C4-2B (cell line): ENCODE measurements around the gene KLHL10.

ENCODE experiments used
- H3K27ac ChIP-seq: fragments of 450-650 bp; 2 replicates; pipeline ENCODE4 v1.5.1; 2017
- CTCF ChIP-seq: fragments of 450-650 bp; conservative IDR thresholded peaks from 2 replicates; pipeline ENCODE4 v1.5.1; 2017; ENCODE audit warnings: mild to moderate bottlenecking
- ZFX ChIP-seq: fragments of 450-650 bp; IDR thresholded peaks from 2 replicates; pipeline ENCODE4 v1.6.1; 2017

KLHL10 gene

GRCh38 chr17:41888332-41888965 is 50.8 kb downstream of the KLHL10 start:
- TF ChIP-seq ZFX = no peak
- TF ChIP-seq CTCF = no peak
- no peak overlapping the region for H3K27ac ChIP-seq

DNA sequence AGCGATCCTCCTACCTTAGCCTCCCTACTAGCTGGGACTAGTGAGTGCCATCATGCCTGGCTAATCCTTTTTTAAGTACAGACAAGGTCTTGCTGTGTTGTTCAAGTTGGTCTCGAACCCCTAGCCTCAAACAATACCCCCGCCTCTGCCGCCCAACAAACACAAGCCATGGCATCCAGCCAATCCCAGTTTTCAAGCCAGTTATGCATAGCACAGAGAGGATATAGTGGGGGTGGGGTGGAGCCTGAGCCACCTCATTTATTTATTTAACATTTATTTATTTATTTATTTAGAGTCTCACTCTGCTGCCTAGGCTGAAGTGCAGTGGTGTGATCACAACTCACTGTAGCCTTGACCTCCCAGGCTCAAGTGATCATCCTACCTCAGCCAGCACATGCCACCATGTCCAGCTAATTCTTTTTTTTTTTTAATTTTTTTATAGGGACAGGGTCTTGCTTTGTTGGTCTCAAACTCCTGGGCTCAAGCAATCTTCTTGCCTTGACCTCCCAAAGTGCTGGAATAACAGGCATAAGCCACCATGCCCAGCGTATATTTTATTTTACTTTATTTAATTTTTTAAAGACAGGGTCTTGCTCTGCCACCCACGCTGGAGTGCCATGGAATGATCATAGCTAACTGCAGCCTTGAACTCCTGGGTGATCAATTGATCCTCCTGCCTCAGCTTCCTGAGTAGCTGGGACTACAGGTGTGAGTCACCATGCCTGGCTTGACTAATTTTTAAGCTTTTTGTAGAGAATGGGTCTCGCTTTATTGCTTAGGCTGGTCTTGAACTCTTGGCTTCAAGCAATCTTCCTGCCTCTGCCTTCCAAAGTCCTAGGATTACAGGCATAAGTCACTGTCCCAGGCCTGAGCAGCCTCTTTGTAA is 53.8 kb downstream of the KLHL10 start:
- H3K27ac ChIP-seq = no peak overlapping the region
- no peak for TF ChIP-seq CTCF
- no peak for TF ChIP-seq ZFX

DNA sequence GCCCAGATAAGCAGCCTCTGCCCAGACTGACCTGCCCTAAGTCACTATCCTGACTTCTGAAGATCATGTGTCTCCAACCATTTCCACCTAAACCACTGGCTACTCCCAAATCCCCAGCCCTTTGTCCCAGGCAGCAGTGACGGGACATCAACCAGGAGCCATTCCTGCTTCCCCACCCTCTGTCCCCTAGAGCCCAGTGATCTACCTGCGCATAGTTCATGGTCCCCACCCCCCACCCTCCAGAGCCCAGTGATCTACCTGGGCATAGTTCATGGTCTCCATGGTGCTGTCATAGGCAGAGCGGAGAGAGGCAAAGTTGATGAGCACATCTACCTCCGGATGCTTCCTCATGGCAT is 54.4 kb downstream of the KLHL10 start:
- TF ChIP-seq CTCF (no peak), ZFX (no peak)
- no peak overlapping the region for H3K27ac ChIP-seq

DNA sequence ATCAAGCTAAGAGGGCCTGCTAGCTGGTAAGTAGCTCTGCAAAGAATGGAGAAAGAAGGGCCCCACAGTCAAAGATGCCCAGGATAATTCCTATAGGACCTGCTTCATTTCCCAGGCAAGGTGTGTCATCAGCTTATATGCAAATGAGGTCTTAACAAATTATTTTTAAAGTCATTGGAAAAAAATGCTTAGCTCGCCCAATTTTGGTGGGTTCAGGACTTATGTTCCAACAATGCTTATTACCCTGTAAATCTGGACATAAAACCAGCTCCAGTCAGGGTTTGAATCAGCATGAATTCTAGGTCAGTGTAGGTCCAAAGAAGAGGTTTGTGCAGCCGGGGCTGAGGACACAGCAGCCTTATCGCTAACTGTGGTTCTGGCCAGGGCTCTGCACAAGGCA is 55.8 kb downstream of the KLHL10 start:
- H3K27ac ChIP-seq = no peak overlapping the region
- TF ChIP-seq CTCF (no peak), ZFX (no peak)

DNA sequence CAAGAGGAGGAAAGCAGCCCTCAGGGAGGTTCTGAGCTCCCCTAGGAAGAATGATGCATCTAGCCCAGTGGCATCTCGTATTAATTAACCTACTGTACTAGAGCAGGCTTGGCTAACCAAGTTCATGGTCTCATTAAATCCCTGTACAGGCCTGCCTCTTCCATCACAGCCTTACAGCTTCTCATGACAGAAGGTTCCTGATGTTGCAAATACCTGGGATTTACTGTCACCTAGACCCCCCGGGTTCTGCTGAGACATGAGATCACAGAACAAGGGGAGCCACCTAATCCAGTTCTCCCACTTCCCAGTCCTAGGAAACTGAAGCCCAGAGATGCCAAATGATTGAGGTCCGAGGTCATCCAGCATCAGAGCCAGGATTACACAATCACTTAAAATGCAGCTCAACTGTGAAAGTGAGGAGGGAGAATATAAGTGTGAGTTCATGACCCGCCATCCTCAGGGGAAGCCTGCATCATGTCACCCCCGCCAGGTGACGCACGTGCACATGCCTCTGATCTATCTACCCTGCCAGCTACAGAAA is 57.2 kb downstream of the KLHL10 start:
- TF ChIP-seq ZFX = no peak
- TF ChIP-seq CTCF = no peak
- H3K27ac ChIP-seq = no peak overlapping the region

DNA sequence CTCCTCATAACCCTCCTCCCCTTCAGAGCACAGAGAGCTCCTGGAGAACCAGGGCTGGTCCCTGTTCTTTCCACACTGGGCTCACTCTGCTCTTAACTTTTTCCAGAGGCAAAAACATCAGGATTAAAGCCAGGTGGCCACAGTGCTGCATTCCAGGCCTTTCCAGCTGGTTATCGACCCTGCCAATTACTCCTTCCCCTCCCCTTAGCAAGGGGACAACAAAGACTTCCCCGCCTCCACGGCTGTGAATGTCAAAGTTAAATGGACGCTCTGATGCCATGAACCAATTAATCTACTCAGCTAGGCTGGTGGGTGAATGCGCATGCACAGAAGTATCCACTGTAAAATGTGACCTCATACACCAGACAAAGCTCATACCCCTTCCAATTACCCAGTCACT is 58.0 kb downstream of the KLHL10 start:
- TF ChIP-seq ZFX (no peak), CTCF (no peak)

GRCh38 chr17:41896726-41897125 is 59.1 kb downstream of the KLHL10 start:
- TF ChIP-seq CTCF (no peak), ZFX (no peak)
- no peak overlapping the region for H3K27ac ChIP-seq

More for the DNA sequence above, 58.0 kb downstream of the KLHL10 start:
- H3K27ac ChIP-seq = no peak overlapping the region
